HEK293T (cell line): ENCODE results near the gene MITF.

ENCODE experiments used
- HDGF ChIP-seq: fragments of 450-650 bp; IDR thresholded peaks from 2 replicates; pipeline ENCODE4 v1.6.1; 2017; ENCODE audit warnings: antibody characterized with exemption, borderline replicate concordance
- ZNF384 ChIP-seq: fragments of 450-650 bp; IDR thresholded peaks from 2 replicates; pipeline ENCODE4 v1.6.1; 2016

- TF ChIP-seq ZNF384: no peak
- TF ChIP-seq HDGF: no peak
Observed at GRCh38 chr3:69743975-69744906, 5.0 kb downstream of the MITF start.
